ENCODE measurements around the gene SRD5A1. TPM values are rescaled to one million over a fixed set of nuclear protein-coding genes. Genes with fewer than 3 reads are reported as not detected.

SRD5A1 gene
- total RNA-seq, 1 donor from 2014 or later = 8.0 TPM

DNA sequence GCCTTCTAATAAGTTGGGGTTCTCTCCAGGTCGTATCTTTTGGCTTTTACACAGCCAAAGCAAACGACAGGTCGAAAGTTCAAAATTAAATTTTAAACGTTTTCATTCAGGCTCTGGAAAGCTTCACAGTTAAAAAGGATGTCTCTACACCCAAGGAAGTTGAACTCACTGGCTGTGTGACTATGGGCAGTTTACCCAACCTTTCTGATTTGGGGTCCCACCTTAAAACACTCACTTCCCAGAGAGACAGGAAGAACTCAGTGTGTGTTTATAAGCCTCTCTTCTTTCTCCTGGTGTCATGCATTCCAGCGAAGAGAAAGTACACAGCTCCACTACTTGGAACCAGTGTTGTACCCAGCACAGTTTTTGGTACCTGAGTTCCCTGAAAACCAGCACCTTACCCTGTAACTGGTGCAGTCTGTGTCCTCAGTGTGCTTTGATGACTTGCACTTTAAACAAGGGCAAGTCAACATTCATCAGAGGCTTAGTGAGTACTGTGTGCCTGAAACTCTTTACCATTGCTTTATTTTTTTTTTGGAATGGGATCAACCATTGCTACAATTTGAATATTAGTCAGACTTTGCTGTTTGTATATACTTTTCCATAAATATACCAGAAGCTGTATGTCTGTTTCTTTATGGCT, 1.7 kb downstream of the SRD5A1 start:
- intact Hi-C loops (cut with DNase I) = loop anchor here (10.0 kb wide), 1 partner anchor 110 kb away; no protein-coding TSS in a partner anchor
- TF ChIP-seq, protein P1, sequence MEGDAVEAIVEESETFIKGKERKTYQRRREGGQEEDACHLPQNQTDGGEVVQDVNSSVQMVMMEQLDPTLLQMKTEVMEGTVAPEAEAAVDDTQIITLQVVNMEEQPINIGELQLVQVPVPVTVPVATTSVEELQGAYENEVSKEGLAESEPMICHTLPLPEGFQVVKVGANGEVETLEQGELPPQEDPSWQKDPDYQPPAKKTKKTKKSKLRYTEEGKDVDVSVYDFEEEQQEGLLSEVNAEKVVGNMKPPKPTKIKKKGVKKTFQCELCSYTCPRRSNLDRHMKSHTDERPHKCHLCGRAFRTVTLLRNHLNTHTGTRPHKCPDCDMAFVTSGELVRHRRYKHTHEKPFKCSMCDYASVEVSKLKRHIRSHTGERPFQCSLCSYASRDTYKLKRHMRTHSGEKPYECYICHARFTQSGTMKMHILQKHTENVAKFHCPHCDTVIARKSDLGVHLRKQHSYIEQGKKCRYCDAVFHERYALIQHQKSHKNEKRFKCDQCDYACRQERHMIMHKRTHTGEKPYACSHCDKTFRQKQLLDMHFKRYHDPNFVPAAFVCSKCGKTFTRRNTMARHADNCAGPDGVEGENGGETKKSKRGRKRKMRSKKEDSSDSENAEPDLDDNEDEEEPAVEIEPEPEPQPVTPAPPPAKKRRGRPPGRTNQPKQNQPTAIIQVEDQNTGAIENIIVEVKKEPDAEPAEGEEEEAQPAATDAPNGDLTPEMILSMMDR (IDR thresholded peaks at IDR 0.05) = no peak
- DNase-seq = no peak

DNA sequence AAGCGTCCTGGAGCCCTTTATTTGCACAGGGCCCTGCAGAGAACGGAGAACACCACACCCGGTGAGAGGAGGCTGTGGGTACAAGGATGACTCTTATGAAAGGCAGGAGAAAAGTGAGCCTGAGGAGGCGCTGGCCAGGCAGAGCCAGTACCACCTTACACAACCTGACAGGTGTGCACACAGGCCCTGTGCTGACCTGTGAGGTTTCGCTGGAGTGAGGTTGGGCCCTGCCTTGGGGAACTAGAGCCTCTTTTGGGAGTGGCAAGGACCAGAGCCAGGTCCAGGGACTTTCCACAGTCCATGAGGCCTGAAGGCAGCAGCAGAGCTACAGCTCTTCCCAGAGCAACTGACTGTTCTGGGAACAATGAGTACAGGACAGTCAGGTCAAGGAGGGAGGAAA, 3.1 kb downstream of the SRD5A1 start:
- Histone ChIP-seq H3K36me3 (peaks cover 4% of the 10 kb centered on the region), H3K27me3 (no peaks in the 10 kb centered on the region), H3K27ac (no peak overlapping the region), H3K4me3 (no peak overlapping the region), H3K9me3 (no peaks in the 10 kb centered on the region), H3K4me1 (peaks cover 21% of the 10 kb centered on the region)
- DNase-seq (peak; percentile 68), ATAC-seq (peak; percentile 8)
- TF ChIP-seq, protein P1 (IDR thresholded peaks at IDR 0.05) = no peak
- intact Hi-C loops (cut with DNase I) = loop anchor here (10.0 kb wide), 1 partner anchor 109 kb away; no protein-coding TSS in a partner anchor

More for the DNA sequence above, 1.7 kb downstream of the SRD5A1 start:
- Histone ChIP-seq H3K4me3 (no peak overlapping the region), H3K9me3 (no peaks in the 10 kb centered on the region), H3K36me3 (peaks cover 16% of the 10 kb centered on the region), H3K4me1 (peaks cover 24% of the 10 kb centered on the region), H3K27me3 (no peaks in the 10 kb centered on the region), H3K27ac (no peak overlapping the region)
- ATAC-seq = no peak

DNA sequence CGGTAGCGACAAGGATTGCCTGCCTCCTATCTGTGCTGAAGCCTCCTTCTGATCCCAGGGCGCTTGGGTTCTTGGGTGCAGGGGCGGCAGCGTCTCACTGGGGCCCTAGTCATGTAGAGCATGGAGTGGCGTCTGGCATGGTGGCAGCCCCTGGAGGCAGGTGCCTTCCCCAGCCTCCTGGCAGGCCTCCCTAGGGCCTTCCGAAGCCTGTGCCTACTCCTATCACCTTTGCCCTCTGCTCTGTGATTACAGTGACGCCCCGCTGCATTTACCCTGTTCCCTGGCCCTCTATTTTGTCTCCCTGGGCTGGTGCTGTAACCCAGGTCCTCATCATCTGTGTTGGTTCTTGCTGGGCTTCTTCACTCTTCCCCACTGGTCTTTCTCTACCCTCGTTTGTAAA, 3.8 kb downstream of the SRD5A1 start:
- ATAC-seq (no peak), DNase-seq (no peak)
- TF ChIP-seq, protein P1 (IDR thresholded peaks at IDR 0.05) = no peak
- no peak overlapping the region for H3K4me3 ChIP-seq
- intact Hi-C loops (cut with DNase I) = loop anchor here (10.0 kb wide), 1 partner anchor 108 kb away; no protein-coding TSS in a partner anchor
- no peaks in the 10 kb centered on the region for H3K27me3 ChIP-seq
- H3K4me1 ChIP-seq = peaks cover 14% of the 10 kb centered on the region
- H3K9me3 ChIP-seq = no peaks in the 10 kb centered on the region
- no peaks in the 10 kb centered on the region for H3K36me3 ChIP-seq
- no peak overlapping the region for H3K27ac ChIP-seq

DNA sequence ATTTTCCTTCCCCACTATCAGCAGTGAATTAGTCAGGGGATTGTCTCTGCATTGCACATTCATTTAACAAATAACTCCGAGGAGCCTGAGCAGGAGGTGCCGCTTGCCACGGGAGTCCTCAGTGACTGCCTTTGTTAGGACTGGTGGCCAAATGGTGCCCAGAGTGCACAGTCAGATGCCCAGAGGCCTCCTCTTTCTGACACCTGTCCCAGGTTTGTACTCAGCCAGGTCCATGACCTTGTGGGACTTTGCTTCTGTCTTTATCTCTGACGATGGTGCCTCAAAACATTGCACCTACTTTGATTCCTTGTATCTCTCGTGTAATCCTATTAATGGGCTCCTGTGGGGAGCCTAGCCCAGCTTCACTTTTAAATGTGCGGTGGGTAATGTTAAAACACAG, 4.3 kb downstream of the SRD5A1 start:
- Histone ChIP-seq H3K4me3 (no peak overlapping the region), H3K27me3 (no peaks in the 10 kb centered on the region), H3K27ac (no peak overlapping the region), H3K9me3 (no peaks in the 10 kb centered on the region), H3K4me1 (peaks cover 11% of the 10 kb centered on the region), H3K36me3 (no peaks in the 10 kb centered on the region)
- intact Hi-C loops (cut with DNase I) = loop anchor here (10.0 kb wide), 1 partner anchor 107 kb away; no protein-coding TSS in a partner anchor
- DNase-seq (no peak), ATAC-seq (no peak)
- TF ChIP-seq, protein P1 (IDR thresholded peaks at IDR 0.05) = no peak

DNA sequence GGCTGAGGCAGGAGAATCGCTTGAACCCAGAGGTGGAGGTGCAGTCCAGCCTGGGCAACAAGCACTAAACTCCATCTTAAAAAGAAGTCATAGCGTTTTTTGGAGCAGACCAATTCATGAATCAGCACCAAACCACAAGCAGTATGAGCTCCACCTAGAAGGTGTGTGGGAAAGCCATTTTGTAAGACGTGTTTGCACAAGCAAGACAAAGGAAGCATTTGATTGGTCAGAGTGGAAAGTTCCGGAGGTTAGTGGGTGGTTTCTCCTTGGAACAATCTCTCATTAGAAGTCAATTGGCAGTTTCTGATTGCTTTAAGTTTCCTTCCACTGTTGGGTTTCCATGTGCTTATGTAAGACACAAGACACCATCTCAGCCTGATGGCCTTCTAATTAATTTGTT, 5.0 kb downstream of the SRD5A1 start:
- Histone ChIP-seq H3K9me3 (no peaks in the 10 kb centered on the region), H3K4me1 (peaks cover 11% of the 10 kb centered on the region), H3K36me3 (no peaks in the 10 kb centered on the region), H3K27ac (no peak overlapping the region), H3K4me3 (no peak overlapping the region), H3K27me3 (no peaks in the 10 kb centered on the region)
- TF ChIP-seq, protein P1 (IDR thresholded peaks at IDR 0.05) = no peak
- intact Hi-C loops (cut with DNase I) = loop anchor here (10.0 kb wide), 1 partner anchor 107 kb away; no protein-coding TSS in a partner anchor
- DNase-seq (no peak), ATAC-seq (no peak)
